Non-pigmented ciliary epithelial cell (primary cell): ENCODE data around the gene WAC.
"Not testable (repeated sequence)": the region's sequence is repeated elsewhere in the genome, so short reads cannot be mapped to it uniquely, and the experiment has no call there.

Experiments
- DNase-seq: peaks from one replicate; pipeline ENCODE4 v3.0.0-alpha.2; 2010; ENCODE audit warnings: low read depth

The WAC gene

DNA sequence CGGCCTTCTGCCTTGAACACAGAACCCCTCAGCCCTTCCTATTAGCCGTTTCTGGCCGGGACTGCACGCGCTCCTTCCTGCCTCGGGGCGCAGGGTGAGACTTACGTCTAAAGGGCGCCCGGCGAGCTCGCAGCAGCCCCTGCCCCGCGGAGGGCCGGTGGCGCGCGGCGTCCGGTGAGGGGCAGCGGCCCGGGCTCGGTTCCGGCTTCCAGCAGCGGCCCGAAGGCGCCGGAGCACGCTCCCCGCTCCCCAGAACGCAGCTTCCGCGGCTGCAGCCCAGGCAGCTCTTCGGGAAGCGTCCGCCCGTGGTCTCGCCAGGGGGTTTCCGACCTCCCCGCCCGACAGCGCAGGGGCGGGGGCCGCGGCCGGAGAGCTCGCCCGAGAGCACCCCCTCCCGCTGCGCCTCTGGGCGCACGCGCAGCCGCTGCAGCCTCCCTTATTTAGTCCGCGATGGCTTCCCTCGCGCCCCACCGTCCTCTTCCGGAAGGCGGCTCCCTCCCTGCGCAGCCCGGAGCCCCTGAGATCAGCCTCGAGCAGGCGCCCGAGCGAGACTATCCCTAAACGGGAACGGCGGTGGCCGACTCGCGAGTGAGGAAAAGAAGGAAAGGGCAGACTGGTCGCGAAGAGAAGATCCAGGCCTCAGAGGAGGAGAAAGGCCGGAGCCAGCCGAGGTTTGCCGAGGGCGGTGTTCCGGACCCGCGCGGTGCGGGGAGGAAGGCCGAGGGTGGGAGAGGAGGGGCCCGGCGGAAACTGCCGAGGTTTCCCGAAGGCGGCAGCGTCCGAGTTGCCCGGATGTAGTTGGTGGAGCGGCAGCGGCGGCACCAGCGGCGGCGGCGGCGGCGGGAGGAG lies at the start of gene WAC:
Gene WAC (plus strand): TSS at position 782 of the 849 bp plus-strand sequence. CDS start 462 bp downstream, outside the sequence.
- DNase-seq: peak; percentile 44

- no peak for DNase-seq
Measured at GRCh38 chr10:28489206-28489605, 43.7 kb upstream of the WAC start.

DNA sequence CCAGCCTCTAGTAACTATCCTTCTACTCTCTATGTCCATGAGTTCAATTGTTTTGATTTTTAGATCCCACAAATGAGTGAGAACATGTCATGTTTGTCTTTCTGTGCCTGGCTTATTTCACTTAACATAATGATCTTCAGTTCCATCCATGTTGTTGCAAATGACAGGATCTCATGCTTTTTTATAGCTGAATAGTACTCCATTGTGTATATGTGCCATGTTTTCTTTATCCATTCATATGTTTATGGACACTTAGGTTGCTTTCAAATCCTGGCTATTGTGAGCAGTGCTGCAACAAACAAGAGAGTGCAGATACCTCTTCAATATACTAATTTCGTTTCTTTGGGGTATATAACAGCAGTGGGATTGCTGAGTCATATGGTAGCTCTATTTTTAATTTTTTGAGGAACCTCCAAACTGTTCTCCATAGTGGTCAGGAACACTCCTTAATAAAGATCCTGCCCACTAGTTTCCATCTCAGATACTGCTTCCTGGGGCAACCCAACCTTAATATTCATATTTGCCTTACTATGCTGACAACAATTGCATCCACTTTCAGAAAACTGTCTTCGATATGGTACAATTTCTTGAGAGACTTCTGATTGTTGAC lies 42.6 kb upstream of the WAC start:
- DNase-seq: not testable (repeated sequence)

DNA sequence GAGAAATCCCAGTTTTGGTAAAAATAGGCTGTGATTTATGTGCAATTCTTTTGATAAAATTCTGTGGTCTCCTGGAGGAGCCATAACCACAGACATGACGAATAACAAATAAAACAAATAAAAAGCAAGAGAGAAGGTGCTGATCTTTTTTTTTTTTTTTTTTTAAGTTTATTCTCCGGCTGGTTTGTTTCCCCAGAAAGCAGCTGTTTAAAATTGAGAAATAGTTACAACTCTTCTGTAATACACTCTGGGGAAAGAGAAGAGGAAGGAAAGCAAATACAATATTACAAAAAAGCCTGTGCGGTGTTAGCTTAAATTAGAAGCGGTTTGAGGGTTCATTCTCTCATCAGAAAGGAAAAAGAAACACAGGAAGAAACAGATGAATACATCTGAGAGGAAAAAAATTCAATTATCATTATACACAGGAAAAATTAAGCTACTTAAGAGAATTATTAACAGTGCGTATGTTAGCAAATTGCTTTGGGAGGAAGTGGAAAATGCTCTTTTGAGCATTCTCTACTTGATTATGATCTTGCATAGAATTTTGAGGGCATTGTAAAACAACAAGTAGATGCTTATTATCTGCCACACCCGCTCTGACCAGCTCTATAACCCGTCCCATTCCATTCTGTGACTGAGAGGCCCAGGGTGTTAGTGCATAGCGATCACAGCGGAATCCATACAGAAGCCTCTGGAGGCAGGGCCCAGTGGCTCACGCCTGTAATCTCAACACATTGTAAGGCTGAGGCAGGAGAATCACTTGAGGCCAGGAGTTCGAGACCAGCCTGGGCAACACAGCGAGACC lies 40.6 kb upstream of the WAC start:
- no peak for DNase-seq

GRCh38 chr10:28494420-28494819 lies 38.5 kb upstream of the WAC start:
- DNase-seq: no peak

- DNase-seq: no peak
Measured at GRCh38 chr10:28495084-28495483, 37.8 kb upstream of the WAC start.

- no peak for DNase-seq
Measured at GRCh38 chr10:28496017-28496416, 36.9 kb upstream of the WAC start.

GRCh38 chr10:28496481-28496961 lies 36.4 kb upstream of the WAC start:
- no peak for DNase-seq

- DNase-seq: no peak
Measured at GRCh38 chr10:28497313-28498126, 35.4 kb upstream of the WAC start.

DNA sequence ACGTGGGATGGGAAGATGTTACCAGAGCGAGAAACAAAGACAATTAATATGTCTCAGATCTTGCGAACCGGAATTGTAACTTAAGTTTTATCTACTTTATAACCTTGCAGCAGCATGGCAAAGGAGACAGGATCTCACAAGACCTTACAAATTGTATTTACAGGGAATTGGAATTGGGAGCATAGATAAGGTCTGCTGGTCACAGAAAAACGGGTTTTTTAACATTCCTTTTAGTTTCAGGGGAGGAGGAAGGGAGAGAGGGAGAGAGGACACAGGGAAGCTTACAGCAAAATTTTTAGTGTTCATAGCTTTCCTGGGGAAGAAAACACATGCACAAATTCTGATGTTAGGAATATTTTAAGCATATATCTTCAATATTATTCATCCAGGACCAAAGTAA lies 32.7 kb upstream of the WAC start:
- DNase-seq: not testable (repeated sequence)

DNA sequence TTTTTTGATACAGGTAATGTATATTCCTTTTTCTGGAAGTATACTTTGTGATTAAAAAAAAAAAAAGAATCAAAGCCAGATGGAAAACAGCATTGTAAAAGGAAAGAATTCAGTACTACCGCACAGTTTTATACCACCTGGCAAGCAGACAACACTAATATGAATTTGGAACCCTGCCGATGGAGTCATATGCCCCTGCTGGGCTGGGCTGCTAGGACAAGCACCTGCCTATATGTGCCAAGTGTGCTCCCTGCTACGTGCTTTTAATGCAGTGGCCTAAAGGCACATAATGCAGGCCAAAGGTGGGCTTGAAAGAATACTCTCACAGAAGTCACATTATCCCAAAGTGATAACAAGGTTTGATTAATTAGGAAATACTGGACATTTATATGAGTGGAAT lies 29.8 kb upstream of the WAC start:
- DNase-seq: no peak

- no peak for DNase-seq
Measured at GRCh38 chr10:28505359-28505959, 27.5 kb upstream of the WAC start.

GRCh38 chr10:28508304-28508925 lies 24.5 kb upstream of the WAC start:
- DNase-seq: no peak

- DNase-seq: no peak
Measured at GRCh38 chr10:28509286-28509685, 23.6 kb upstream of the WAC start.

GRCh38 chr10:28514648-28515047 lies 18.3 kb upstream of the WAC start:
- no peak for DNase-seq

GRCh38 chr10:28520346-28520745 lies 12.6 kb upstream of the WAC start:
- no peak for DNase-seq

DNA sequence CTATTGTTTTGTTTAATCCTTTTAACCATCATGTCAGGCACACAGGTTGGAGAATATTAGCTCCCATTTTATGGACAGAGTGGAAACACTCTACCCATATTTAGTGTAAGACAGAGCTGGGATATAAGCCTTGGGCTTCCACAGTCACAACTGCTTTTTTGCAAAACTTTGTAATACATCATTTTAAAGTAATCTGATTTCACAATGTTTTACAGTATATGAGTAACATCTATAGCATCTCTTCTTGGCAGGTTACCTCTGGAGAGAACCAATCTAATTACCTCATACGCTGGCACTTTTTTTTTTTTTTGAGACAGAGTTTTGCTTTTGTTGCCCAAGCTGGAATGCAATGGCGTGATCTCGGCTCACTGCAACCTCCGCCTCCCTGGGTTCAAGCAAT lies 12.1 kb upstream of the WAC start:
- peak; percentile 28 for DNase-seq

DNA sequence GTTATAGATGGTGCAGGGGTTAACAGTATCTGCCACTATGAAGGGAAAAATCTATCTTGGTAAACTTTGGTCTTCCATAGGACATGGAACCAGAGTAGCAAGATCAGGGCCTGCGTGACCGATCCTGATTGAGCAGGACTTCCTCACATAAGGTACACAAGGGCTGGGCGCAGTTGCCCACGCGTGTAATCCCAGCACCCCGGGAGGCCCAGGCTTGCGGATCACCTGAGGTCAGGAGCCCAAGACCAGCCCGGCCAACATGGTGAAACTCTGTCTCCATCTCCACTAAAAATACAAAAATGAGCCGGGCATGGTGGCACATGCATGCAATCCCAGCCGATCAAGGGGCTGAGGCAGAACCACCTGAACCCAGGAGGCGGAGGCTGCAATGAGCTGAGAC lies 11.0 kb upstream of the WAC start:
- DNase-seq: not testable (repeated sequence)

DNA sequence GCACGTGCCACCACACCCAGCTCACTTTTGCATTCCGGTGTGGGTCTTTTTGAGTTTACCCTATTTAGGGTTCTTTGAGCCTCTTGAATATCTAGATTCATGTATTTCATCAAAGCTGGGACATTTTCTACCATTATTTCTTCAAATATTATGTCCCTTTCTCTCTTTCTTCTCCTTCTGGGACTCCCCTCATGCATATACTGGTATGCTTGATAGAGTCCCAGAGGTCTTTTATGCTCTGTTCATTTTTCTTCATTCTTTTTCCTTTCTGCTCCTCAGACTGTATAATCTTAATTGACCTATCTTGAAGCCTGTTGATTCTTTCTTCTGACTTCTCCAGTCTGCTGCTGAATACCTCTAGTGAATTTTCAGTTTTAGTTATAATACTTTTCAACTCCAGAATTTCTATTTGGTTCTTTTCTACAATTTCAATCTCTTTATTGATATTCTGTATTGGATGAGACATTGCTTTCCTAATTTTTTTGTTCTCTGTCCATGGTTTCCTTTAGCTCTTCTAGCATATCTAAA lies 9.1 kb upstream of the WAC start:
- DNase-seq: no peak

- DNase-seq: no peak
Measured at GRCh38 chr10:28530751-28531150, 2.2 kb upstream of the WAC start.

DNA sequence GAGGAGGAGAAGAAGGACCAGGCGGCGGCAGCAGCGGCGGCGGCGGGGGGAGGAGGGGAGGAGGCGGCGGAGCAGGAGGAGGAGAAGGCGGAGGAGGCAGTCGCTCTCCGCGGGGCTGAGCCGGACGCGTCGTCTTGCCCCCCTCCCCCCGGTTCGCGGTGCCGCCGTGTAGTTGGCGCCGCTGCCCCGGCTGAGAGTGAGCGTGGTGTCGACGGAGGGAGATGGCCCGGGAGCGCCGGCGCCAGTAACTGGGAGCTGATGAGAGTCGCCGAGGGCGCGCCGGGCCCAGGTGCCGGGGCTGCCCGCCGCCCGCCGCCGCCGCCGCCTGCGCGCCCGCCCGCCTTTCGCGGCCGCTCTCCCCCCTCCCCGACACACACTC lies 257 bp downstream of the WAC start:
- no peak for DNase-seq
